HepG2 (cell line): ENCODE measurements around the gene FNDC4. TPM values are rescaled to one million over a fixed set of nuclear protein-coding genes. Genes with fewer than 3 reads are reported as not detected.

Experiments used
- AHR ChIP-seq: IDR thresholded peaks from 2 replicates; pipeline ENCODE4 v1.6.1; 2018; ENCODE audit warnings: missing genetic modification reagents, missing compliant biosample characterization
- CBFB ChIP-seq: sonication (generic); formaldehyde crosslinking; IDR thresholded peaks from 2 replicates; pipeline ENCODE4 v1.4.0; 2020; ENCODE audit warnings: missing genetic modification reagents
- NKX3-1 ChIP-seq: sonication (generic); formaldehyde crosslinking; IDR thresholded peaks from 2 replicates; pipeline ENCODE4 v1.5.0; 2020; ENCODE audit warnings: missing genetic modification reagents
- SIX1 ChIP-seq: sonication (generic); formaldehyde crosslinking; IDR thresholded peaks from 2 replicates; pipeline ENCODE4 v1.4.0; 2020; ENCODE audit warnings: missing genetic modification reagents, borderline replicate concordance
- SMAD3 ChIP-seq: sonication (generic); formaldehyde crosslinking; IDR thresholded peaks from 2 replicates; pipeline ENCODE4 v1.4.0; 2020; ENCODE audit warnings: missing genetic modification reagents
- TMF1 ChIP-seq: sonication (generic); formaldehyde crosslinking; IDR thresholded peaks from 2 replicates; pipeline ENCODE4 v1.8.1; 2022; ENCODE audit warnings: low read depth, missing genetic modification reagents
- TSC22D2 ChIP-seq: sonication (generic); formaldehyde crosslinking; IDR thresholded peaks from 2 replicates; pipeline ENCODE4 v1.5.1; 2020; ENCODE audit warnings: missing genetic modification reagents, mild to moderate bottlenecking, borderline replicate concordance
- ZNF431 ChIP-seq: sonication (generic); formaldehyde crosslinking; IDR thresholded peaks from 2 replicates; pipeline ENCODE4 v1.9.0; 2022; ENCODE audit warnings: missing genetic modification reagents, low read depth, mild to moderate bottlenecking, borderline replicate concordance
- ZNF709 ChIP-seq: sonication (generic); formaldehyde crosslinking; IDR thresholded peaks from 2 replicates; pipeline ENCODE4 v1.5.0; 2020; ENCODE audit warnings: mild to moderate bottlenecking, missing genetic modification reagents
- ZNF839 ChIP-seq: sonication (generic); formaldehyde crosslinking; IDR thresholded peaks from 2 replicates; pipeline ENCODE4 v1.4.0; 2020; ENCODE audit warnings: missing genetic modification reagents, mild to moderate bottlenecking, borderline replicate concordance
- ZSCAN21 ChIP-seq: sonication (generic); formaldehyde crosslinking; IDR thresholded peaks from 2 replicates; pipeline ENCODE4 v1.8.0; 2022; ENCODE audit warnings: mild to moderate bottlenecking, missing genetic modification reagents, moderate library complexity, borderline replicate concordance
- polyA plus RNA-seq, 8 experiments: library from polyadenylated mRNA; depleted of rRNA in 3 of 8; stranded (reverse) in 7 of 8; unstranded in 1 of 8; fragments of >200 nt; fragmentation: Illumina TruSeq in 4 of 8; extraction: Trizol in 4 of 8; gene quantifications; 2 replicates each; pipeline versions ENCODE4 v1.2.1 to v1.2.3, GENCODE V29; 2011 to 2016; ENCODE audit warnings: low read depth in 4 of 8, missing spikeins in 1 of 8, mixed read lengths in 1 of 8; ENCODE audit not compliant: insufficient read depth in 1 of 8
- total RNA-seq, 5 experiments: library from RNA; depleted of rRNA; stranded (reverse); fragments of >200 nt; fragmentation: Illumina TruSeq; extraction: Trizol; gene quantifications; 2 replicates each; pipeline ENCODE4 v1.2.3, GENCODE V29; 2016; ENCODE audit warnings: low read depth in 1 of 5
- TF ChIP-seq, protein P1 (sequence below): IDR thresholded peaks from 2 replicates; pipeline ENCODE4 v1.6.1; 2016; ENCODE audit warnings: low read depth, missing genetic modification reagents, missing compliant biosample characterization
- TF ChIP-seq, protein P2 (sequence below): sonication (generic); formaldehyde crosslinking; IDR thresholded peaks from 2 replicates; pipeline ENCODE4 v1.4.0; 2020; ENCODE audit warnings: mild to moderate bottlenecking, missing genetic modification reagents
- TF ChIP-seq, protein P3 (sequence below): sonication (generic); formaldehyde crosslinking; IDR thresholded peaks from 2 replicates; pipeline ENCODE4 v1.4.0; 2020; ENCODE audit warnings: mild to moderate bottlenecking, missing genetic modification reagents
- TF ChIP-seq, protein P4 (sequence below): IDR thresholded peaks from 2 replicates; pipeline ENCODE4 v1.6.1; 2016; ENCODE audit warnings: low read depth, borderline replicate concordance
- TF ChIP-seq, protein P5 (sequence below): sonication (generic); formaldehyde crosslinking; conservative IDR thresholded peaks from 2 replicates; pipeline ENCODE4 v1.8.0; 2022; ENCODE audit warnings: low read depth, missing genetic modification reagents
- TF ChIP-seq, protein P6 (sequence below): sonication (generic); formaldehyde crosslinking; IDR thresholded peaks from 2 replicates; pipeline ENCODE4 v1.8.1; 2022; ENCODE audit warnings: low read depth, mild to moderate bottlenecking, missing genetic modification reagents

The FNDC4 gene
- total and polyA plus RNA-seq, 2 of the 13 experiments (the other 11 are each of a cell fraction or from before 2014, with no cell fraction given), result 9.0 to 17.4 TPM

DNA sequence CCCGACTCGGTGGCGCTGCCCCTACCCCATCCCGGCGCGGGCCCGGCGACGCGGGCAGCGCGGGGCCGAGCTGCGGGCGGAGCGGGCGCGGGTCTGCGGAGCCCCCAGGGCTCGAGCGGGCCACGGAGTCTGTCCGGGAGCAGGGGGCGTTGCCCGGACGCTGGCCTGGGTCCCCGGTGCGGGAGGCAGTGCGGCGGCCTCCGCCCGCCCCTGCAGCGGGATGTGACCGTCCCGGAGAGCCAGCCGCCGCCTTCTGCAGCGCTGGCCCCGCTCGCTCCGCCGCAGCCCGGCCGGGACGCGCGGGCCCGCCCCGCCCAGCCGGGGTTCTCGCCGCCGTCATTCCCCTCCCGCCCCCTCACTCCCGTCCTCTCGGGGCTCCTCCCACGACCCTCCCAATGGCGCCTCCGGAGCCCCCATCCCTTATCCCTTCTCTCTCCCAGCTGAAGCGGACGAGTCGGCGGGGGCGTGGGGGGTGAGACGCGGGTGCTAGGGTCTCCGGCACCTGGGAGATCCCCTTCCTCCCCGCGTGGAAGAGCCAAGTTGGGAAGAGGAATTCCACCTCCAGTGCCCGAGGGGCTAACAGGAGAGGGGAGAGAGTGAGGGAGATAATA lies at the start of gene FNDC4 (continued):
- TF ChIP-seq, protein P1, sequence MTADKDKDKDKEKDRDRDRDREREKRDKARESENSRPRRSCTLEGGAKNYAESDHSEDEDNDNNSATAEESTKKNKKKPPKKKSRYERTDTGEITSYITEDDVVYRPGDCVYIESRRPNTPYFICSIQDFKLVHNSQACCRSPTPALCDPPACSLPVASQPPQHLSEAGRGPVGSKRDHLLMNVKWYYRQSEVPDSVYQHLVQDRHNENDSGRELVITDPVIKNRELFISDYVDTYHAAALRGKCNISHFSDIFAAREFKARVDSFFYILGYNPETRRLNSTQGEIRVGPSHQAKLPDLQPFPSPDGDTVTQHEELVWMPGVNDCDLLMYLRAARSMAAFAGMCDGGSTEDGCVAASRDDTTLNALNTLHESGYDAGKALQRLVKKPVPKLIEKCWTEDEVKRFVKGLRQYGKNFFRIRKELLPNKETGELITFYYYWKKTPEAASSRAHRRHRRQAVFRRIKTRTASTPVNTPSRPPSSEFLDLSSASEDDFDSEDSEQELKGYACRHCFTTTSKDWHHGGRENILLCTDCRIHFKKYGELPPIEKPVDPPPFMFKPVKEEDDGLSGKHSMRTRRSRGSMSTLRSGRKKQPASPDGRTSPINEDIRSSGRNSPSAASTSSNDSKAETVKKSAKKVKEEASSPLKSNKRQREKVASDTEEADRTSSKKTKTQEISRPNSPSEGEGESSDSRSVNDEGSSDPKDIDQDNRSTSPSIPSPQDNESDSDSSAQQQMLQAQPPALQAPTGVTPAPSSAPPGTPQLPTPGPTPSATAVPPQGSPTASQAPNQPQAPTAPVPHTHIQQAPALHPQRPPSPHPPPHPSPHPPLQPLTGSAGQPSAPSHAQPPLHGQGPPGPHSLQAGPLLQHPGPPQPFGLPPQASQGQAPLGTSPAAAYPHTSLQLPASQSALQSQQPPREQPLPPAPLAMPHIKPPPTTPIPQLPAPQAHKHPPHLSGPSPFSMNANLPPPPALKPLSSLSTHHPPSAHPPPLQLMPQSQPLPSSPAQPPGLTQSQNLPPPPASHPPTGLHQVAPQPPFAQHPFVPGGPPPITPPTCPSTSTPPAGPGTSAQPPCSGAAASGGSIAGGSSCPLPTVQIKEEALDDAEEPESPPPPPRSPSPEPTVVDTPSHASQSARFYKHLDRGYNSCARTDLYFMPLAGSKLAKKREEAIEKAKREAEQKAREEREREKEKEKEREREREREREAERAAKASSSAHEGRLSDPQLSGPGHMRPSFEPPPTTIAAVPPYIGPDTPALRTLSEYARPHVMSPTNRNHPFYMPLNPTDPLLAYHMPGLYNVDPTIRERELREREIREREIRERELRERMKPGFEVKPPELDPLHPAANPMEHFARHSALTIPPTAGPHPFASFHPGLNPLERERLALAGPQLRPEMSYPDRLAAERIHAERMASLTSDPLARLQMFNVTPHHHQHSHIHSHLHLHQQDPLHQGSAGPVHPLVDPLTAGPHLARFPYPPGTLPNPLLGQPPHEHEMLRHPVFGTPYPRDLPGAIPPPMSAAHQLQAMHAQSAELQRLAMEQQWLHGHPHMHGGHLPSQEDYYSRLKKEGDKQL (CRISPR knock-in tag), result no peak
- TF ChIP-seq AHR (no peak), ZNF839 (no peak), TMF1 (CRISPR knock-in tag) (peak; percentile 40; the same call in 1 of the 2 replicates), SMAD3 (CRISPR knock-in tag) (0 out of 2 replicates have a peak, but pooled peaks have one; percentile 13), NKX3-1 (CRISPR knock-in tag) (no peak), ZSCAN21 (no peak), TSC22D2 (no peak), SIX1 (CRISPR knock-in tag) (no peak), ZNF709 (CRISPR knock-in tag) (no peak), ZNF431 (CRISPR knock-in tag) (no peak), CBFB (no peak)
- TF ChIP-seq, protein P2, sequence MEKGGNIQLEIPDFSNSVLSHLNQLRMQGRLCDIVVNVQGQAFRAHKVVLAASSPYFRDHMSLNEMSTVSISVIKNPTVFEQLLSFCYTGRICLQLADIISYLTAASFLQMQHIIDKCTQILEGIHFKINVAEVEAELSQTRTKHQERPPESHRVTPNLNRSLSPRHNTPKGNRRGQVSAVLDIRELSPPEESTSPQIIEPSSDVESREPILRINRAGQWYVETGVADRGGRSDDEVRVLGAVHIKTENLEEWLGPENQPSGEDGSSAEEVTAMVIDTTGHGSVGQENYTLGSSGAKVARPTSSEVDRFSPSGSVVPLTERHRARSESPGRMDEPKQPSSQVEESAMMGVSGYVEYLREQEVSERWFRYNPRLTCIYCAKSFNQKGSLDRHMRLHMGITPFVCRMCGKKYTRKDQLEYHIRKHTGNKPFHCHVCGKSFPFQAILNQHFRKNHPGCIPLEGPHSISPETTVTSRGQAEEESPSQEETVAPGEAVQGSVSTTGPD (CRISPR knock-in tag), result no peak
- TF ChIP-seq, protein P3, sequence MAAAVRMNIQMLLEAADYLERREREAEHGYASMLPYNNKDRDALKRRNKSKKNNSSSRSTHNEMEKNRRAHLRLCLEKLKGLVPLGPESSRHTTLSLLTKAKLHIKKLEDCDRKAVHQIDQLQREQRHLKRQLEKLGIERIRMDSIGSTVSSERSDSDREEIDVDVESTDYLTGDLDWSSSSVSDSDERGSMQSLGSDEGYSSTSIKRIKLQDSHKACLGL, result no peak
- TF ChIP-seq, protein P4, sequence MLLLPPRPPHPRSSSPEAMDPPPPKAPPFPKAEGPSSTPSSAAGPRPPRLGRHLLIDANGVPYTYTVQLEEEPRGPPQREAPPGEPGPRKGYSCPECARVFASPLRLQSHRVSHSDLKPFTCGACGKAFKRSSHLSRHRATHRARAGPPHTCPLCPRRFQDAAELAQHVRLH, result no peak
- TF ChIP-seq, protein P5, sequence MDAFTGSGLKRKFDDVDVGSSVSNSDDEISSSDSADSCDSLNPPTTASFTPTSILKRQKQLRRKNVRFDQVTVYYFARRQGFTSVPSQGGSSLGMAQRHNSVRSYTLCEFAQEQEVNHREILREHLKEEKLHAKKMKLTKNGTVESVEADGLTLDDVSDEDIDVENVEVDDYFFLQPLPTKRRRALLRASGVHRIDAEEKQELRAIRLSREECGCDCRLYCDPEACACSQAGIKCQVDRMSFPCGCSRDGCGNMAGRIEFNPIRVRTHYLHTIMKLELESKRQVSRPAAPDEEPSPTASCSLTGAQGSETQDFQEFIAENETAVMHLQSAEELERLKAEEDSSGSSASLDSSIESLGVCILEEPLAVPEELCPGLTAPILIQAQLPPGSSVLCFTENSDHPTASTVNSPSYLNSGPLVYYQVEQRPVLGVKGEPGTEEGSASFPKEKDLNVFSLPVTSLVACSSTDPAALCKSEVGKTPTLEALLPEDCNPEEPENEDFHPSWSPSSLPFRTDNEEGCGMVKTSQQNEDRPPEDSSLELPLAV (CRISPR knock-in tag), result no peak
- TF ChIP-seq, protein P6, sequence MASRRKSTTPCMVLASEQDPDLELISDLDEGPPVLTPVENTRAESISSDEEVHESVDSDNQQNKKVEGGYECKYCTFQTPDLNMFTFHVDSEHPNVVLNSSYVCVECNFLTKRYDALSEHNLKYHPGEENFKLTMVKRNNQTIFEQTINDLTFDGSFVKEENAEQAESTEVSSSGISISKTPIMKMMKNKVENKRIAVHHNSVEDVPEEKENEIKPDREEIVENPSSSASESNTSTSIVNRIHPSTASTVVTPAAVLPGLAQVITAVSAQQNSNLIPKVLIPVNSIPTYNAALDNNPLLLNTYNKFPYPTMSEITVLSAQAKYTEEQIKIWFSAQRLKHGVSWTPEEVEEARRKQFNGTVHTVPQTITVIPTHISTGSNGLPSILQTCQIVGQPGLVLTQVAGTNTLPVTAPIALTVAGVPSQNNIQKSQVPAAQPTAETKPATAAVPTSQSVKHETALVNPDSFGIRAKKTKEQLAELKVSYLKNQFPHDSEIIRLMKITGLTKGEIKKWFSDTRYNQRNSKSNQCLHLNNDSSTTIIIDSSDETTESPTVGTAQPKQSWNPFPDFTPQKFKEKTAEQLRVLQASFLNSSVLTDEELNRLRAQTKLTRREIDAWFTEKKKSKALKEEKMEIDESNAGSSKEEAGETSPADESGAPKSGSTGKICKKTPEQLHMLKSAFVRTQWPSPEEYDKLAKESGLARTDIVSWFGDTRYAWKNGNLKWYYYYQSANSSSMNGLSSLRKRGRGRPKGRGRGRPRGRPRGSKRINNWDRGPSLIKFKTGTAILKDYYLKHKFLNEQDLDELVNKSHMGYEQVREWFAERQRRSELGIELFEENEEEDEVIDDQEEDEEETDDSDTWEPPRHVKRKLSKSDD (CRISPR knock-in tag), result no peak
